NCI-H1092 treated with DMSO at 0.1 percent for 48 hours (cell line): ENCODE data around the gene STRN4.
A peak's percentile ranks its signal among the peaks of the same experiment; 100 is the strongest.
"Not testable (repeated sequence)": the region's sequence is repeated elsewhere in the genome, so short reads cannot be mapped to it uniquely, and the experiment has no call there.

Experiments used
- DNase-seq: peaks from one replicate; lab custom pipeline; 2025; lab: John Stamatoyannopoulos, UW

Gene STRN4

GRCh38 chr19:46772170-46773017 is 26.1 kb upstream of the STRN4 start:
- no peak for DNase-seq

DNA sequence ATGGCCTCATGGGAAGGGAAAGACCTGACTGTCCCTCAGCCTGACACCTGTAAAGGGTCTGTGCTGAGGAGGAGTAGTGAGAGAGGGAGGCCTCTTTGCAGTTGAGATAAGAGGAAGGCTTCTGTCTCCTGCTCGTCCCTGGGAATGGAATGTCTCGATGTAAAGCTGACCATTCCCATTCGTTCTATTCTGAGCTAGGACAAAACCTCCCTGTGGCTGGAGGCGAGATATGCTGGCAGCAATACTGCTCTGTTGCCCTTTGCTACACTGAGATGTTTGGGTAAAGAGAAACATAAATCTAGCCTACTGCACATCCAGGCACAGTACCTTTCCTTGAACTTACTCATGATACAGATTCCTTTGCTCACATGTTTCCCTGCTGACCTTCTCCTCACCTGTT is 22.5 kb upstream of the STRN4 start:
- not testable (repeated sequence) for DNase-seq

DNA sequence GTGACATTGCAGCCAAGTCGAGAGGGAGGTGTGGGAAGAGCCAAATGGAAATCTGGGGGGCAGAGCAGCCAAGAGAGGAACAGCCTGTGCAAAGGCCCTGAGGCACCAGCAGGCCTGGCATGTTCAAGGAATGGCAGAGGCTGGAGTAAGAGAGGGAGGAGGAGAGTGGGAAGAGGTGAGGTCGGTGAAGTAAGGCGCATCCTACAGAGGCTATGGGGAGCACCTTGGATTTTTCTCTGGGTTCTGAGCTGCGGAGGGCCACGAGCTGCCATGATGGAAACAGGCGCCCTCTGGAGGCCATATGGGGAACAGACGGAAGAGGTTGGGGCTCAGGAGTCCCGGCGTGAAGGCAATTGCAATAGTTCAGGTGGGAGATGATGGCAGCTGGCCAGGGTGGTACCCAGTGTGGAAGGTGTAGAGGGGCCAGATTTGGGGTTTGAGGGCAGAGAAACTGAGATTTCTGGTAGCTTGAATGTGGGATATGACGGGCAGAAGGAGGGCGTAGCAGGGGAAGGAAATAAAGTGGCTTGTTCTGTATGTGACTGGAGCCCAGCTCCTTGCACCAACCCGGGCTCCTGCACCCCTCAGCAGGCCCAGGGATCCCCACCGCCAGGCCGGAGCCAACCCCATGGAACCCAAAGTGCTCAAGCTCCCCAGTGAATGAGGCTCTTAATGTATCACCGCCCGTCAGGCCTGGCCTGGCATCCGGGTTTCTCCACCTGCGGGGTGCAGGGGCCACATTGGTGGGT is 20.5 kb upstream of the STRN4 start:
- DNase-seq = peak; percentile 7

DNA sequence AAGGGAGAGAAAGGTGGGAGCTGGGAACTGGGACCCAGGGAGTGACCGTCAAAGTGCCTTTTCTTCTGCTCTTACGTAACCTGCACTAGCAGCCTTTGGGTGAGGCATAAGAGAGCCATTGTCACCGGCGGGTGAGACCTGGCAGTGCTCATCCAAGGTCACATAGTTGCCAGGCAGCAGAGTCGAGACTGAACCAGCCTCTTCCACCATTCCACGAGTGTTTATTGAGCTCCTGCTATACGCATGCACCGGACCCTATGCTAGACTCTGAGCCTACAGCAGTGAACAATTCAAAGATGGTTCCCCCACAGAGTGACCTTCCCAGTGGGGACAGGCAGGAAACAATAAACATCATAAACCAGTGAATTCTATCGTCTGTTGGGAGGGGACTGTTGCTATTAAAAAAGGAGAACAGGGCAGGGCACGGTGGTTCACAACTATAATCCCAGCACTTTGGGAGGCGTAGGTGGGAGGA is 18.6 kb upstream of the STRN4 start:
- no peak for DNase-seq

GRCh38 chr19:46762245-46762890 is 16.1 kb upstream of the STRN4 start:
- DNase-seq = no peak

GRCh38 chr19:46761418-46761831 is 15.2 kb upstream of the STRN4 start:
- no peak for DNase-seq

GRCh38 chr19:46760897-46761296 is 14.6 kb upstream of the STRN4 start:
- not testable (repeated sequence) for DNase-seq

- DNase-seq = no peak
Observed at GRCh38 chr19:46760363-46760762, 14.1 kb upstream of the STRN4 start.

DNA sequence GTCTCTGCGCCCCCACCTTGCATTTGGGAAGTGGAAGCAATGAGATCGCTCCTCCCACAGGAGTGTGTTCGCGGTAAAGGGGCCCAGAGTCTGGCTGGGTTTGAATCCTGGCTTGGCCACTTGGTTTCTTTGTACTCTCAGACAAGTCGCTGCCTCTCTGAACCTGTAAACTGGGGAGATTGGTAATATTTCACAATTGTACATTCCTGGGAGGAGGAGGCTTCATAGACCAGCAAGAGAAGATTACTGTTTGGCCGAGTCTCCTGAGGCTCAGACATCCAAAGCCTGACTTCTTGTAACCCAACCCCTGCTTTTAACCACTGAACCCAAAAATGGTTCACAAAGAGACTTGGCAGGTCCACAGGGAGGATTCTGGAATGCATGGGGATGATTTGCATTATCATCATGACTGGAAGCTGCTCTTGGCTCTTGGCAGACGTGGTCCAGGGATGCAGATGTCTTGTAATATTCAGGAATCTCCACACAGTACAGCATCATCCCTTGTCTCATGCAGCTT is 13.6 kb upstream of the STRN4 start:
- DNase-seq = no peak

DNA sequence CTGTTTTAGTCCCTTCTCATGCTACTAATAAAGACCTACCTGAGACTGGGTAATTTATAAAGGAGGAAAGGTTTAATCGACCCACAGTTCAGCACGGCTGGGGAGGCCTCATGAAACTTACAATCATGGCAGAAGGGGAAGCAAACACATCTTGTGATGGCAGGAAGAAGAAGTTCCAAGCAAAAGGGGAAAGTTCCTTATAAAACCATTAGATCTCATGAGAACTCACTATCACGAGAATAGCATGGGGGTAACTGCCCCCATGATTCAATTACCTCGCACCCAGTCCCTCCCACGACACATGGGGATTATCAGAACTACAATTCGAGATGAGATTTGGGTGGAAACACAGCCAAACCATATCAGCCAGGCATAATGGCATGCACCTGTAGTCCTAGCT is 13.0 kb upstream of the STRN4 start:
- no peak for DNase-seq

DNA sequence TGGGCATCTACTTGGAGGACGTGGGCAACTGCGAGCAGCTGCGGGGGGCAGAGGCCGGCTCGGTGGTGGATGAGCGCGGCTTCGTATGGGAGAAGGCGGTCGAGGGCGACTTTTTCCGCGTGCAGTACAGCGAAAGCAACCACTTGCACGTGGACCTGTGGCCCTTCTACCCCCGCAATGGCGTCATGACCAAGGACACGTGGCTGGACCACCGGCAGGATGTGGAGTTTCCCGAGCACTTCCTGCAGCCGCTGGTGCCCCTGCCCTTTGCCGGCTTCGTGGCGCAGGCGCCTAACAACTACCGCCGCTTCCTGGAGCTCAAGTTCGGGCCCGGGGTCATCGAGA is 10.3 kb upstream of the STRN4 start:
- DNase-seq = no peak

DNA sequence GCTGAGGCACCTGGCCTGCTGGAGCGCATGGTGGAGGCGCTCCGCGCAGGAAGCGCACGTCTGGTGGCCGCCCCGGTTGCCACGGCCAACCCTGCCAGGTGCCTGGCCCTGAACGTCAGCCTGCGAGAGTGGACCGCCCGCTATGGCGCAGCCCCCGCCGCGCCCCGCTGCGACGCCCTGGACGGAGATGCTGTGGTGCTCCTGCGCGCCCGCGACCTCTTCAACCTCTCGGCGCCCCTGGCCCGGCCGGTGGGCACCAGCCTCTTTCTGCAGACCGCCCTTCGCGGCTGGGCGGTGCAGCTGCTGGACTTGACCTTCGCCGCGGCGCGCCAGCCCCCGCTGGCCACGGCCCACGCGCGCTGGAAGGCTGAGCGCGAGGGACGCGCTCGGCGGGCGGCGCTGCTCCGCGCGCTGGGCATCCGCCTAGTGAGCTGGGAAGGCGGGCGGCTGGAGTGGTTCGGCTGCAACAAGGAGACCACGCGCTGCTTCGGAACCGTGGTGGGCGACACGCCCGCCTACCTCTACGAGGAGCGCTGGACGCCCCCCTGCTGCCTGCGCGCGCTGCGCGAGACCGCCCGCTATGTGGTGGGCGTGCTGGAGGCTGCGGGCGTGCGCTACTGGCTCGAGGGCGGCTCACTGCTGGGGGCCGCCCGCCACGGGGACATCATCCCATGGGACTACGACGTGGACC is 9.7 kb upstream of the STRN4 start:
- DNase-seq = no peak

GRCh38 chr19:46755077-46755852 is 9.0 kb upstream of the STRN4 start:
- no peak for DNase-seq

DNA sequence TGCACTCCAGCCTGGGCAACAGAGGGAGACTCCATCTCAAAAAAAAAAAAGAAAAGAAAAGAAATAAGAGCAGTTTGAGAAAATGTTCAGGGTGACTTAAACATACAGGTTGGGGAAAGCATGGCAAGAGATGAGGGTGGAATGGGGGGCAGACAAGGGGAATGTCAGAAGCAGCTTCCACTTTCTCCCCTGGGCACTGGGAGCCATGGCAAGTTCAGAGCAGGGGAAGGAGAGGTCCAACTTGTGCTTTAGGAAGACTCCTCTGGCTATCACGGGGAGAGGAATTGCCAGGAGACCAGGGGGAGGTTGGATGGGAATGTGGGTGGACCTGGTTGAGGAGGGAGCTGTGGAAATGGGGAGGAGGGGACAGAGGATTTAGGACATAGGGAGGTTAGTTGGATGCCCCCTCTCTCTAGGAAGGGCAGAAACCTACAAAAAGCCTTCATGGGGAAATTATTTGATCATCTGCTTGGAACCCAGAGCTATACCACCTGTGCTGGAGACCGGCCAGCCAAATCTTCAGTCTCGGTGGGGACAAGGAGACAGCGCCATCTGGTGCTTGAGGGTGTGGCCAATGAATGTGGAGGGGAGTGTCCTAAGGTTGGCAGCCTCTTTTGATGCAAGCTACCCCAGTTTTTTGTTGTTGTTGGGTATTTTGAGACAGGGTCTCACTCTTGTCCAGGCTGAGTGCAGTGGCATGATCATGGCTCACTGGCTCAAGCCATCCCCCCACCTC is 7.3 kb upstream of the STRN4 start:
- peak; percentile 44 for DNase-seq

DNA sequence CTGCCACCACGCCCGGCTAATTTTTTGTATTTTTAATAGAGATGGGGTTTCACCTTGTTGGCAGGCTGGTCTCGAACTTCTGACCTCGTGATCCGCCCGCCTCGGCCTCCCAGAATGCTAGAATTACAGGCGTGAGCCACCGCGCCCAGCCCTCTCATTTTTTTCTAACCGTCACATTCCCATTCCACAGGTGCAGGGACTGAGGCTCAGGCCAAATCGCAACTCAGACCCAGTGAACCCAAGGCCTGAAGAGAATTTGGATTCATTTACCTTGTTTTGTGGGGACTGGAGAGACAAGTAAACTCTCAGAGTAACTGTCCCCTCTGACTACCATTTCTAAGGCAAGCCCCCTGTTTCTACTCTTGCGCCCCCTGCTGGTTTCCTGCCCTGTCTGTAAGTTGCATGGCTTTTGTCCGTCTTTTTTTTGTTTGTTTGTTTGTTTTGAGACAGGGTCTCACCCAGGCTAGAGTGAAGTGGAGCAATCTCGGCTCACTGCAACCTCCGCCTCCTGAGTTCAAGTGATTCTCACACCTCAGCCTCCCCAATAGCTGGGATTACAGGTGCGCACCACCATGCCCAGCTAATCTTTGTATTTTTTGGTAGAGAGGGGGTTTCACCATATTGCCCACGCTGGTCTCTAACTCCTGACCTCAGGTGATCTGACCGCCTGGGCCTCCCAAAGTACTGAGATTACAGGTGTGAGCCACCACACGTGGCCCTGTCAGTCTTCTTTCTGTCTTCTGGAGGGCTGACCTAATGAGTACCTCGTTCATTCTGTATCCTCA is 2.3 kb upstream of the STRN4 start:
- DNase-seq = no peak

DNA sequence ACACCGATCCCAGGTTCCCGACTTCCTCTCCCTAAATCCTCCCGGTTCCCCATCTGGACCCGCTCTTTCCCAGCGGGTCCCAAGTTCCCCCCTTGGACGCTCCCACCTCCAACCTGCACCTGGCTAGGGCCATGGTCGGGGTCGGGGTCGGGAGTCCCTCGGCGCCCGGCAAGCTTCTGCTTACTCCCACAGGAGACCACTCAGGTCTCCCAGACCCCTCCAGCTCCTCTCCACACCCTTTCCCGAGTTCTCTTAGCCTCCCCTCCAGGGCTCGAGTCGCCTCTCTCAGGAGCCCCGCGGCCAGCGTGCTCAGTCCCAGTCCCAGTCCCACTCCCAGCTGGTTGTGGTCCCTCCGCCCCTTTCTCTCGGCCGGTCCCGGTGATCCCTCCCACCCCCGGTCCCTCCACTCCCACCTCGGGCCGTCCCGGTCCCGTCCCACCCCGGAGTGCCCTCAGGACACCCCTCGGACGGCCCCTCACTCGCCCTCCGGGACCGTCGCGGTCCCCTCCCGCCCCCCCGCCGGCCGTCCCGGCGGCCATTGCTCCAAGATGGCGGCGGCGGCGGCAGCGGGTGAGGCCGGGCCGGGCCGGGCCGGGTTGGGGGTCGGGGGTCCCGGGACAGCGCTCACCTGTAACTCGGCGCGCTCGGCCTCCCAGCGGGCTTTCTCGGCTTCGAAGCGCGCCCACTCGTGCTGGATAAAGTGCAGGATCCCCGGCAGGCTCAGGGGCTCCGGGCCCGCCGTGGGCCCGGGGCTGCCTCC is 549 bp downstream of the STRN4 start, which contains the start of gene FKRP:
Gene FKRP (plus strand): TSS at position 537 of the 760 bp plus-strand sequence. CDS start 9,394 bp downstream, outside the sequence.
- DNase-seq = no peak

GRCh38 chr19:46745030-46745429 is 1.2 kb downstream of the STRN4 start:
- no peak for DNase-seq

GRCh38 chr19:46744005-46744691 is 2.1 kb downstream of the STRN4 start:
- no peak for DNase-seq
